HCT116 (cell line): ENCODE data around the gene MACC1.

Experiments used
- CEBPB ChIP-seq: IDR thresholded peaks from 2 replicates; pipeline ENCODE4 v1.6.1; 2012; ENCODE audit warnings: low read depth
- EGR1 ChIP-seq: IDR thresholded peaks from 2 replicates; pipeline ENCODE4 v1.6.1; 2012; ENCODE audit warnings: low read depth
- ELF1 ChIP-seq: IDR thresholded peaks from 2 replicates; pipeline ENCODE4 v1.6.1; 2012; ENCODE audit warnings: low read depth, borderline replicate concordance
- EZH2 ChIP-seq: fragments of 200-600 bp; sonication (generic); IDR thresholded peaks from 2 replicates; pipeline ENCODE4 v1.6.1; 2017; ENCODE audit warnings: antibody characterized with exemption, mixed run types
- JUND ChIP-seq: IDR thresholded peaks from 2 replicates; pipeline ENCODE4 v1.6.1; 2012
- POLR2A ChIP-seq: IDR thresholded peaks from 2 replicates; pipeline ENCODE4 v1.7.0; 2011; ENCODE audit warnings: borderline replicate concordance; ENCODE audit not compliant: insufficient read depth, insufficient read length; ENCODE audit errors: extremely low read depth
- TCF7L2 ChIP-seq: IDR thresholded peaks from 2 replicates; pipeline ENCODE4 v1.7.0; 2011; ENCODE audit warnings: borderline replicate concordance, inconsistent platforms; ENCODE audit not compliant: insufficient read depth, insufficient read length; ENCODE audit errors: extremely low read depth
- YY1 ChIP-seq: IDR thresholded peaks from 2 replicates; pipeline ENCODE4 v1.6.1; 2011; ENCODE audit warnings: low read length, low read depth, moderate library complexity, mild to moderate bottlenecking; ENCODE audit not compliant: insufficient replicate concordance; ENCODE audit errors: extremely low read depth
- TF ChIP-seq, protein P1 (sequence below), 3 experiments: fragments of 200-600 bp in 1 of 3; sonication (generic) in 1 of 3; IDR thresholded peaks in 2 of 3; conservative IDR thresholded peaks in 1 of 3; 2 replicates each; pipeline ENCODE4 v1.5.1; 2012 to 2017; ENCODE audit warnings: low read depth in 2 of 3, low read length in 2 of 3, antibody characterized with exemption in 1 of 3, borderline replicate concordance in 1 of 3, control low read depth in 1 of 3, mild to moderate bottlenecking in 1 of 3, mixed read lengths in 1 of 3, mixed run types in 1 of 3, moderate library complexity in 1 of 3; ENCODE audit not compliant: insufficient read depth in 1 of 3
- TF ChIP-seq, protein P2 (sequence below): IDR thresholded peaks from 2 replicates; pipeline ENCODE4 v1.6.1; 2011; ENCODE audit warnings: mild to moderate bottlenecking, low read length, moderate library complexity; ENCODE audit not compliant: insufficient replicate concordance; ENCODE audit errors: extremely low read depth
- TF ChIP-seq, protein P3 (sequence below): IDR thresholded peaks from 2 replicates; pipeline ENCODE4 v1.6.1; 2012

DNA sequence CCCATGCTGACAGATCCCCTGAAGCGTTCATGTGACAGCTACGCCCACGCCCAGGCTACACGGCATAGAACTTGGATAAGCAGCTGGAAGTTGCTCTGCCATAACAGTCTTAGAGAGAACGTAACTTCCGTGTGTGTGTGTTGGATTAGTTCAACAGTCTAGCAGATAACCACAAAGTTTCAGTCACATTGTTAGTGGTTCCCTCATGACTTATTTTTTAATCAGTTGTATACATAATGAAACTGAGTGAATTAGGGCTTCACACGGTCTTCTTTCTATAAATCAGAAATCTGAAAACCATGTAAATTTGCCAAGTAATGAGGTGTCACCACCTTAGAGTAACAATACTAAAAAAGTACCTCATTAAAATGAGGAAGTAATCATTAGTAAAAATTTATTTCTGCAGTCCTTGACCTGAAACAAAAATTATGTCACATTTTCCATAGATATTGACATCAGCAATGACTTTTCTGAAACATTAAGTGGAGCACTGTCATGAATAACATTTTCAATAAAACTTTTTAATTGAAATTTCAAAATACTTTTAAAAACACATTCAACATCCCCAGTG lies 21.7 kb upstream of the MACC1 start:
- no peak for TF ChIP-seq CEBPB
- TF ChIP-seq EZH2 = no peak
- no peak for TF ChIP-seq TCF7L2
- TF ChIP-seq, protein P1, sequence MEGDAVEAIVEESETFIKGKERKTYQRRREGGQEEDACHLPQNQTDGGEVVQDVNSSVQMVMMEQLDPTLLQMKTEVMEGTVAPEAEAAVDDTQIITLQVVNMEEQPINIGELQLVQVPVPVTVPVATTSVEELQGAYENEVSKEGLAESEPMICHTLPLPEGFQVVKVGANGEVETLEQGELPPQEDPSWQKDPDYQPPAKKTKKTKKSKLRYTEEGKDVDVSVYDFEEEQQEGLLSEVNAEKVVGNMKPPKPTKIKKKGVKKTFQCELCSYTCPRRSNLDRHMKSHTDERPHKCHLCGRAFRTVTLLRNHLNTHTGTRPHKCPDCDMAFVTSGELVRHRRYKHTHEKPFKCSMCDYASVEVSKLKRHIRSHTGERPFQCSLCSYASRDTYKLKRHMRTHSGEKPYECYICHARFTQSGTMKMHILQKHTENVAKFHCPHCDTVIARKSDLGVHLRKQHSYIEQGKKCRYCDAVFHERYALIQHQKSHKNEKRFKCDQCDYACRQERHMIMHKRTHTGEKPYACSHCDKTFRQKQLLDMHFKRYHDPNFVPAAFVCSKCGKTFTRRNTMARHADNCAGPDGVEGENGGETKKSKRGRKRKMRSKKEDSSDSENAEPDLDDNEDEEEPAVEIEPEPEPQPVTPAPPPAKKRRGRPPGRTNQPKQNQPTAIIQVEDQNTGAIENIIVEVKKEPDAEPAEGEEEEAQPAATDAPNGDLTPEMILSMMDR (IDR thresholded peaks at IDR 0.05 in 2 of 3, conservative IDR thresholded peaks at IDR 0.05 in 1 of 3; ENCODE audit: borderline replicate concordance in 1 of 3, insufficient read depth in 1 of 3, low read depth in 2 of 3, low read length in 2 of 3) = no peak
- no peak for TF ChIP-seq YY1
- no peak for TF ChIP-seq POLR2A
- TF ChIP-seq, protein P2, sequence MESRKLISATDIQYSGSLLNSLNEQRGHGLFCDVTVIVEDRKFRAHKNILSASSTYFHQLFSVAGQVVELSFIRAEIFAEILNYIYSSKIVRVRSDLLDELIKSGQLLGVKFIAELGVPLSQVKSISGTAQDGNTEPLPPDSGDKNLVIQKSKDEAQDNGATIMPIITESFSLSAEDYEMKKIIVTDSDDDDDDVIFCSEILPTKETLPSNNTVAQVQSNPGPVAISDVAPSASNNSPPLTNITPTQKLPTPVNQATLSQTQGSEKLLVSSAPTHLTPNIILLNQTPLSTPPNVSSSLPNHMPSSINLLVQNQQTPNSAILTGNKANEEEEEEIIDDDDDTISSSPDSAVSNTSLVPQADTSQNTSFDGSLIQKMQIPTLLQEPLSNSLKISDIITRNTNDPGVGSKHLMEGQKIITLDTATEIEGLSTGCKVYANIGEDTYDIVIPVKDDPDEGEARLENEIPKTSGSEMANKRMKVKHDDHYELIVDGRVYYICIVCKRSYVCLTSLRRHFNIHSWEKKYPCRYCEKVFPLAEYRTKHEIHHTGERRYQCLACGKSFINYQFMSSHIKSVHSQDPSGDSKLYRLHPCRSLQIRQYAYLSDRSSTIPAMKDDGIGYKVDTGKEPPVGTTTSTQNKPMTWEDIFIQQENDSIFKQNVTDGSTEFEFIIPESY = no peak
- TF ChIP-seq, protein P3, sequence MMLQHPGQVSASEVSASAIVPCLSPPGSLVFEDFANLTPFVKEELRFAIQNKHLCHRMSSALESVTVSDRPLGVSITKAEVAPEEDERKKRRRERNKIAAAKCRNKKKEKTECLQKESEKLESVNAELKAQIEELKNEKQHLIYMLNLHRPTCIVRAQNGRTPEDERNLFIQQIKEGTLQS = no peak
- TF ChIP-seq EGR1 = no peak
- TF ChIP-seq JUND = no peak
- TF ChIP-seq ELF1 = no peak
